ENCODE results near the gene UTS2B. TPM values are rescaled to one million over a fixed set of nuclear protein-coding genes. Genes with fewer than 3 reads are reported as not detected.

UTS2B gene
- total and polyA plus RNA-seq, 10 of the 15 experiments (the other 5 are each of a cell fraction or from before 2014, with no cell fraction given): 0.15 to 0.72 (median 0.44) TPM

DNA sequence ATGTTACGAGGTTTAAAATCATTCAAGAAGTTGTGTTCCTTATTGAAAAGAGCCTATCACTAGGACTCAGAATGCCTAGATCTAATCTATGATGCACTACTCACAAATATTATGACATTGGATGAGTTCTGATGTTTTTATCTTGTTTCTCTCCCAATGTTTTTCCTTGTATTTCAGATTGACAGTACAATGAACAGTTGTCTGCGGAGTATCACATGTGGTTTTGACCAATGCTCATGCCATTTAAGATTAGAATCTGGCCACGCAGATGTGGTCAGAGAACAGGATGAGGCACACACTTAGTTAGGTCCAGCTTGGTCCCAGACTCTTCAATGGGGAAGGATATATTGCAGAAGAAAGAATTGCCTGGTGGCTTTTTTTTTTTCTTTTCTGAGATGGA lies 26.7 kb downstream of the UTS2B start (continued):
- TF ChIP-seq, protein P1, sequence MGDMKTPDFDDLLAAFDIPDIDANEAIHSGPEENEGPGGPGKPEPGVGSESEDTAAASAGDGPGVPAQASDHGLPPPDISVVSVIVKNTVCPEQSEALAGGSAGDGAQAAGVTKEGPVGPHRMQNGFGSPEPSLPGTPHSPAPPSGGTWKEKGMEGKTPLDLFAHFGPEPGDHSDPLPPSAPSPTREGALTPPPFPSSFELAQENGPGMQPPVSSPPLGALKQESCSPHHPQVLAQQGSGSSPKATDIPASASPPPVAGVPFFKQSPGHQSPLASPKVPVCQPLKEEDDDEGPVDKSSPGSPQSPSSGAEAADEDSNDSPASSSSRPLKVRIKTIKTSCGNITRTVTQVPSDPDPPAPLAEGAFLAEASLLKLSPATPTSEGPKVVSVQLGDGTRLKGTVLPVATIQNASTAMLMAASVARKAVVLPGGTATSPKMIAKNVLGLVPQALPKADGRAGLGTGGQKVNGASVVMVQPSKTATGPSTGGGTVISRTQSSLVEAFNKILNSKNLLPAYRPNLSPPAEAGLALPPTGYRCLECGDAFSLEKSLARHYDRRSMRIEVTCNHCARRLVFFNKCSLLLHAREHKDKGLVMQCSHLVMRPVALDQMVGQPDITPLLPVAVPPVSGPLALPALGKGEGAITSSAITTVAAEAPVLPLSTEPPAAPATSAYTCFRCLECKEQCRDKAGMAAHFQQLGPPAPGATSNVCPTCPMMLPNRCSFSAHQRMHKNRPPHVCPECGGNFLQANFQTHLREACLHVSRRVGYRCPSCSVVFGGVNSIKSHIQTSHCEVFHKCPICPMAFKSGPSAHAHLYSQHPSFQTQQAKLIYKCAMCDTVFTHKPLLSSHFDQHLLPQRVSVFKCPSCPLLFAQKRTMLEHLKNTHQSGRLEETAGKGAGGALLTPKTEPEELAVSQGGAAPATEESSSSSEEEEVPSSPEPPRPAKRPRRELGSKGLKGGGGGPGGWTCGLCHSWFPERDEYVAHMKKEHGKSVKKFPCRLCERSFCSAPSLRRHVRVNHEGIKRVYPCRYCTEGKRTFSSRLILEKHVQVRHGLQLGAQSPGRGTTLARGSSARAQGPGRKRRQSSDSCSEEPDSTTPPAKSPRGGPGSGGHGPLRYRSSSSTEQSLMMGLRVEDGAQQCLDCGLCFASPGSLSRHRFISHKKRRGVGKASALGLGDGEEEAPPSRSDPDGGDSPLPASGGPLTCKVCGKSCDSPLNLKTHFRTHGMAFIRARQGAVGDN (IDR thresholded peaks at IDR 0.05): no peak

DNA sequence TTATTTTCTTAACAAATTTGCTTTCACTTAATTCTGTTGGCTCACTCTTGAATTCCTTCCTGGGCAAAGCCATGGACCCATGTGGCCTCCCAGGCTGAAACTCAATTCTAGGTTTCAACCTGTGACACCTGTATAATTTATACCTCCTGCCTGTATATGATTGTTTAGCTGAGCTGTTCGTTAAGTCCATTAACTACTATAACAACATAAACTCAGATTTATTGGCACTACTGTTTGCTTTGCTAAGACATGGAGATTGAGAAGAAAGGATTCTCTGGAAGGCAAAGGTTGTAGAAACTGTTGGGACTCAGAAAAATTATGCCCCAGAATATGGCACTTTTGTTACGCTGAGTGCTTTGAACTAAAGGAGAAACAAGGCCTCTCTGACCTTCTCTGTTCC lies 27.9 kb downstream of the UTS2B start:
- H4K20me1 ChIP-seq (ENCODE audit: control insufficient read depth, insufficient read depth): no peaks in the 10 kb centered on the region
- H3K4me3 ChIP-seq: no peak overlapping the region
- no peak overlapping the region for H3K9ac ChIP-seq (ENCODE audit: control insufficient read depth, insufficient read depth, low read length)
- no peak for DNase-seq (ENCODE audit: low read depth, low spot score)
- no peak overlapping the region for H3K27ac ChIP-seq (ENCODE audit: control insufficient read depth, insufficient read depth)
- no peak overlapping the region for H3K4me2 ChIP-seq (ENCODE audit: control insufficient read depth, insufficient read depth)
- no peaks in the 10 kb centered on the region for H3K36me3 ChIP-seq (ENCODE audit: control insufficient read depth in 2 of 2, insufficient read depth in 2 of 2, low read length in 1 of 2)
- 96% methylated on average over 2 of the region's 2 CpGs for WGBS (ENCODE audit: insufficient coverage, insufficient replicate concordance, low lambda C conversion rate, missing lambda C conversion rate)
- peaks cover 29% of the 10 kb centered on the region for H3K4me1 ChIP-seq (ENCODE audit: control insufficient read depth, insufficient read depth, low read length)
- intact Hi-C loops (cut with micrococcal nuclease; ENCODE audit: unreplicated experiment) (no loop called here), in situ Hi-C loops (cut with MboI) (no loop called here)
- no TSS peak for BruUV-seq (replicated peaks)
- CTCF ChIA-PET: interaction anchor here (0.7 kb wide), 1 partner anchor 11 kb away, joined by 3 read pairs; no protein-coding TSS in a partner anchor
- no peak overlapping the region for H2AFZ ChIP-seq (ENCODE audit: control insufficient read depth, low read depth, low read length)
- RAD21 ChIA-PET (ENCODE audit: unreplicated experiment): no interaction called here
- no peak for FAIRE-seq
- H3K9me3 ChIP-seq (replicated peaks; ENCODE audit: control insufficient read depth, insufficient read depth, low read length): no peaks in the 10 kb centered on the region
- TF ChIP-seq, protein P2, sequence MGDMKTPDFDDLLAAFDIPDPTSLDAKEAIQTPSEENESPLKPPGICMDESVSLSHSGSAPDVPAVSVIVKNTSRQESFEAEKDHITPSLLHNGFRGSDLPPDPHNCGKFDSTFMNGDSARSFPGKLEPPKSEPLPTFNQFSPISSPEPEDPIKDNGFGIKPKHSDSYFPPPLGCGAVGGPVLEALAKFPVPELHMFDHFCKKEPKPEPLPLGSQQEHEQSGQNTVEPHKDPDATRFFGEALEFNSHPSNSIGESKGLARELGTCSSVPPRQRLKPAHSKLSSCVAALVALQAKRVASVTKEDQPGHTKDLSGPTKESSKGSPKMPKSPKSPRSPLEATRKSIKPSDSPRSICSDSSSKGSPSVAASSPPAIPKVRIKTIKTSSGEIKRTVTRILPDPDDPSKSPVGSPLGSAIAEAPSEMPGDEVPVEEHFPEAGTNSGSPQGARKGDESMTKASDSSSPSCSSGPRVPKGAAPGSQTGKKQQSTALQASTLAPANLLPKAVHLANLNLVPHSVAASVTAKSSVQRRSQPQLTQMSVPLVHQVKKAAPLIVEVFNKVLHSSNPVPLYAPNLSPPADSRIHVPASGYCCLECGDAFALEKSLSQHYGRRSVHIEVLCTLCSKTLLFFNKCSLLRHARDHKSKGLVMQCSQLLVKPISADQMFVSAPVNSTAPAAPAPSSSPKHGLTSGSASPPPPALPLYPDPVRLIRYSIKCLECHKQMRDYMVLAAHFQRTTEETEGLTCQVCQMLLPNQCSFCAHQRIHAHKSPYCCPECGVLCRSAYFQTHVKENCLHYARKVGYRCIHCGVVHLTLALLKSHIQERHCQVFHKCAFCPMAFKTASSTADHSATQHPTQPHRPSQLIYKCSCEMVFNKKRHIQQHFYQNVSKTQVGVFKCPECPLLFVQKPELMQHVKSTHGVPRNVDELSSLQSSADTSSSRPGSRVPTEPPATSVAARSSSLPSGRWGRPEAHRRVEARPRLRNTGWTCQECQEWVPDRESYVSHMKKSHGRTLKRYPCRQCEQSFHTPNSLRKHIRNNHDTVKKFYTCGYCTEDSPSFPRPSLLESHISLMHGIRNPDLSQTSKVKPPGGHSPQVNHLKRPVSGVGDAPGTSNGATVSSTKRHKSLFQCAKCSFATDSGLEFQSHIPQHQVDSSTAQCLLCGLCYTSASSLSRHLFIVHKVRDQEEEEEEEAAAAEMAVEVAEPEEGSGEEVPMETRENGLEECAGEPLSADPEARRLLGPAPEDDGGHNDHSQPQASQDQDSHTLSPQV (IDR thresholded peaks at IDR 0.05): no peak
- no peak for TF ChIP-seq GATAD2B (conservative IDR thresholded peaks at IDR 0.05; ENCODE audit: low read depth)
- TF ChIP-seq HDGF (IDR thresholded peaks at IDR 0.05): no peak
- TF ChIP-seq ETV6 (conservative IDR thresholded peaks at IDR 0.05 in 1 of 2, IDR thresholded peaks at IDR 0.05 in 1 of 2; ENCODE audit: borderline replicate concordance in 1 of 2, low read depth in 1 of 2): no peak
- TF ChIP-seq SMAD1 (IDR thresholded peaks at IDR 0.05; ENCODE audit: low read depth, partially characterized antibody): no peak
- TF ChIP-seq, protein P3, sequence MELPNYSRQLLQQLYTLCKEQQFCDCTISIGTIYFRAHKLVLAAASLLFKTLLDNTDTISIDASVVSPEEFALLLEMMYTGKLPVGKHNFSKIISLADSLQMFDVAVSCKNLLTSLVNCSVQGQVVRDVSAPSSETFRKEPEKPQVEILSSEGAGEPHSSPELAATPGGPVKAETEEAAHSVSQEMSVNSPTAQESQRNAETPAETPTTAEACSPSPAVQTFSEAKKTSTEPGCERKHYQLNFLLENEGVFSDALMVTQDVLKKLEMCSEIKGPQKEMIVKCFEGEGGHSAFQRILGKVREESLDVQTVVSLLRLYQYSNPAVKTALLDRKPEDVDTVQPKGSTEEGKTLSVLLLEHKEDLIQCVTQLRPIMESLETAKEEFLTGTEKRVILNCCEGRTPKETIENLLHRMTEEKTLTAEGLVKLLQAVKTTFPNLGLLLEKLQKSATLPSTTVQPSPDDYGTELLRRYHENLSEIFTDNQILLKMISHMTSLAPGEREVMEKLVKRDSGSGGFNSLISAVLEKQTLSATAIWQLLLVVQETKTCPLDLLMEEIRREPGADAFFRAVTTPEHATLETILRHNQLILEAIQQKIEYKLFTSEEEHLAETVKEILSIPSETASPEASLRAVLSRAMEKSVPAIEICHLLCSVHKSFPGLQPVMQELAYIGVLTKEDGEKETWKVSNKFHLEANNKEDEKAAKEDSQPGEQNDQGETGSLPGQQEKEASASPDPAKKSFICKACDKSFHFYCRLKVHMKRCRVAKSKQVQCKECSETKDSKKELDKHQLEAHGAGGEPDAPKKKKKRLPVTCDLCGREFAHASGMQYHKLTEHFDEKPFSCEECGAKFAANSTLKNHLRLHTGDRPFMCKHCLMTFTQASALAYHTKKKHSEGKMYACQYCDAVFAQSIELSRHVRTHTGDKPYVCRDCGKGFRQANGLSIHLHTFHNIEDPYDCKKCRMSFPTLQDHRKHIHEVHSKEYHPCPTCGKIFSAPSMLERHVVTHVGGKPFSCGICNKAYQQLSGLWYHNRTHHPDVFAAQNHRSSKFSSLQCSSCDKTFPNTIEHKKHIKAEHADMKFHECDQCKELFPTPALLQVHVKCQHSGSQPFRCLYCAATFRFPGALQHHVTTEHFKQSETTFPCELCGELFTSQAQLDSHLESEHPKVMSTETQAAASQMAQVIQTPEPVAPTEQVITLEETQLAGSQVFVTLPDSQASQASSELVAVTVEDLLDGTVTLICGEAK (IDR thresholded peaks at IDR 0.05; ENCODE audit: borderline replicate concordance): no peak
- TF ChIP-seq SPI1 (IDR thresholded peaks at IDR 0.05; ENCODE audit: borderline replicate concordance, insufficient read depth, low read depth, low read length): no peak
- SMC1A ChIA-PET (ENCODE audit: uncharacterized antibody, unreplicated experiment): interaction anchor here (1.1 to 5.0 kb wide), 4 partner anchors 29 to 58 kb away, joined by 3 to 32 read pairs (median 18); partner anchors contain the start of gene UTS2B
- no peaks in the 10 kb centered on the region for H3K27me3 ChIP-seq (replicated peaks in 1 of 2; ENCODE audit: control insufficient read depth in 2 of 2, insufficient read depth in 2 of 2, low read length in 1 of 2)
- ATAC-seq: no peak
- no peaks in the 10 kb centered on the region for H3K79me2 ChIP-seq (ENCODE audit: control insufficient read depth, insufficient read depth, low read length)
- POLR2A ChIA-PET: interaction anchor here (1.1 kb wide), 1 partner anchor 23 kb away, joined by 3 read pairs; no protein-coding TSS in a partner anchor
